Large intestine (tissue), 3 donors: Measurements from ENCODE around the gene FIBCD1. TPM values are rescaled to one million over a fixed set of nuclear protein-coding genes. Genes with fewer than 3 reads are reported as not detected.

Source experiments
- DNase-seq, 2 donors: peaks; one replicate each; pipeline versions ENCODE4 v3.0.0 to v3.0.0-alpha.2; 2013
- H3K27ac ChIP-seq: one replicate; pipeline ENCODE4 v1.5.1; 2013; ENCODE audit warnings: low read length
- H3K27me3 ChIP-seq: 2 replicates; pipeline ENCODE4 v1.6.1; 2013; ENCODE audit warnings: low read length; ENCODE audit not compliant: control insufficient read depth, insufficient read depth
- H3K36me3 ChIP-seq: 2 replicates; pipeline ENCODE4 v1.6.1; 2013; ENCODE audit warnings: low read length; ENCODE audit not compliant: control insufficient read depth, insufficient read depth
- H3K4me1 ChIP-seq: one replicate; pipeline ENCODE4 v1.6.1; 2013; ENCODE audit warnings: low read length; ENCODE audit not compliant: control insufficient read depth, insufficient read depth
- H3K4me3 ChIP-seq: one replicate; pipeline ENCODE4 v1.5.1; 2013; ENCODE audit warnings: low read length
- H3K9me3 ChIP-seq: one replicate; pipeline ENCODE4 v1.6.1; 2013; ENCODE audit warnings: mild to moderate bottlenecking, low read depth, low read length, moderate library complexity; ENCODE audit not compliant: control insufficient read depth
- WGBS: methylation state at CpG from one replicate; pipeline ENCODE4 v1.1.5; 2013; ENCODE audit warnings: low lambda C conversion rate; ENCODE audit not compliant: insufficient coverage; 5-methylcytosine and 5-hydroxymethylcytosine counted together
- polyA plus RNA-seq: library from polyadenylated mRNA; unstranded; fragments of 120-200 nt; gene quantifications from one replicate; pipeline ENCODE4 v1.2.1, GENCODE V29; 2013

The FIBCD1 gene
- polyA plus RNA-seq, 1 donor = 1.5 TPM

DNA sequence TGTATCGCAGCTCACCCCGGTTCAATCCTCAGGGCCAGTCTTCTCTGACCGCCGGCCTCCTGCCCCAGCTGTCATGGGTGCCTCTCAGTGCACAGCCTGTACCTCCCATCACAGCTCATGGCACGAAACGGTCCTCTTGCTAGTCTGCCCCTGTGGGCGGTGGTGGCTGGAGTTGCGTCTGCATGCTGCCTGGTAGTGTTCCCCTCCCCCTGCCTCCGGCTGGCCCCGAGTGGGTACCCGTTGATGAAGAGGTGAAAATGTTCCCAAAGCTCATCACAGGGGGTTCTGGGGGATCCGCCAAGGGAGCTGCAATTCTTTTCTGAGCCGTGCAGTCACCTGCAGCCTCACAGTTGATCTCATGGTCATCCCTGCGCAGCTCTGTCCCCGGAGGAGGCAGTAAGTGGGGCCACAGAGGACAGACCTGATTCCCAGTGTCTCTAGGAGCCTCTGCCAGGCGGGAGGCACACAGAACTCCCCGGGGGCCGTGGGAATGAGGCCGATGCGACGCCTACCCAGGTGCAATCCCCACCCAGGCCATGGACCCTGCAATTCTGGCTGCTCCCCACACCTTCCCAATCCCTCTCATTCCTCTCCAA is 34.7 kb upstream of the FIBCD1 start:
- no peak overlapping the region for H3K4me3 ChIP-seq
- no peak overlapping the region for H3K27ac ChIP-seq
- H3K27me3 ChIP-seq = peaks cover 26% of the 10 kb centered on the region
- no peaks in the 10 kb centered on the region for H3K4me1 ChIP-seq
- no peak for DNase-seq
- no peaks in the 10 kb centered on the region for H3K9me3 ChIP-seq
- no peaks in the 10 kb centered on the region for H3K36me3 ChIP-seq
- no CpG with 5 or more reads among the region's 21 CpGs for WGBS

DNA sequence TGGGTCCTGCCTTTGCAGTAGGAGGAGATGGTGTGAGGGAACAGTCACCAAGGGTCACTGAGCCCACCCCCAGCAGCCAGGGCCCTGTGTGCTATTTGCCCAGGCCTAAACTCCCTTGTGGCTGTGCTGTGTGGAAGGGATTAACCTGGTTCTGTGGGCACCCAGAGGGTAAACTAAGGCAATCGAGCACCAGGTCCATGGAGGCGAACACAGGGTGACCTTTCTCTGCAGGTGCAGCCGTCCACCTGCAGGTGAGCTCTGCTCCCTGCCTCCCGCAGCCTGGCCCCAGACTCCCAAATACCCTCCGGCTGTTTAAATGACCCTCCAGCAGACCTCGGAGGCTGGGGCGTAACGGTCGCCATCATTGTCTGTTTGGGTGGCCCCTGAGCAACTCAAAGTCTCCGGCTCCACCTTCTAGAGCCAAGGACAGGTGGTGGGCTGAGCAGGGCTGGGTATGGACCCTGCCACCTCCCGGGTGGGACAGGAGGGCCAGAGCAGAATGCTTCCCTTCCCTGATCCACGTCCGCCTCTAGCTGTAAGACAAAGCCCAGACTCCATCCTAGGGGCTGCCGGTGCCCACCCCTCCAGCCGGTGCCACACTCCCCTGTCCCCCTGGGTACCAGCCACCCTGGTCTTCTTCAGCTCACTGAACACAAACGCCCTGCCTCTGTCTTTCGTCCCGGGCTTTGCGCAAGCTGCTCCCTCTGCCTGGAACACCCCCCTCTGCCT is 34.1 kb upstream of the FIBCD1 start:
- no peak overlapping the region for H3K27ac ChIP-seq
- WGBS = no CpG with 5 or more reads among the region's 19 CpGs
- no peaks in the 10 kb centered on the region for H3K9me3 ChIP-seq
- H3K4me1 ChIP-seq = no peaks in the 10 kb centered on the region
- H3K27me3 ChIP-seq = peaks cover 26% of the 10 kb centered on the region
- H3K4me3 ChIP-seq = no peak overlapping the region
- DNase-seq = no peak
- no peaks in the 10 kb centered on the region for H3K36me3 ChIP-seq

DNA sequence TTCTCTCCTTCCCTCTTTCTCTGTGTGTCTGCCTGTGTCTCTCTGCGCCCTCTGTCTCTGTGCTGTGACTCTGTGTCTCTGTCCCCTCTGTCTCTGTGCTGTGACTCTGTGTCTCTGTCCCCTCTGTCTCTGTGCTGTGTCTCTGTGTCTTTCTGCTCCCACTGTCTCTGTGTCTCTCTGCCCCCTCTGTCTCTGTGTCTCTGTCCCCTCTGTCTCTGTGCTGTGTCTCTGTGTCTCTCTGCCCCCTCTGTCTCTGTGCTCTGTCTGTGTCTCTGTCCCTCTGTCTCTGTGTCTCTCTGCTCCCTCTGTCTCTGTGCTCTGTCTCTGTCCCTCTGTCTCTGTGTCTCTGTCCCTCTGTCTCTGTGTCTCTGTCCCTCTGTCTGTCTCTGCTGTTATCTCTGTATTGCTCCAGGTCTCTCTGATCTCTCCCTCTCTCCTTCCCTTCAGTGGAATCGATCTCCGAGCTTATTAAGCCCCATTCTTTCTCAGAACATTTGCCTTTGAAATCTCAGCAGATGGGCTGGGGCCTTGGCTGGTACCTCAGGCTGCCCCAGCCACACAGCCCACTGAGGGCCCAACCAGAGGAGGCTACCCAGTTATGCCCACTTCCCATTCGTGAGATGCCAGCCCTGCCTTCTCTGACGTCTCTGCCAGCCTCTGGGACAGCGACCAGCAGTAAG is 33.4 kb upstream of the FIBCD1 start:
- WGBS = 90% methylated on average over 1 of the region's 6 CpGs
- Histone ChIP-seq H3K36me3 (no peaks in the 10 kb centered on the region), H3K27me3 (peaks cover 22% of the 10 kb centered on the region), H3K4me1 (no peaks in the 10 kb centered on the region), H3K4me3 (no peak overlapping the region), H3K27ac (no peak overlapping the region), H3K9me3 (no peaks in the 10 kb centered on the region)
- no peak for DNase-seq

DNA sequence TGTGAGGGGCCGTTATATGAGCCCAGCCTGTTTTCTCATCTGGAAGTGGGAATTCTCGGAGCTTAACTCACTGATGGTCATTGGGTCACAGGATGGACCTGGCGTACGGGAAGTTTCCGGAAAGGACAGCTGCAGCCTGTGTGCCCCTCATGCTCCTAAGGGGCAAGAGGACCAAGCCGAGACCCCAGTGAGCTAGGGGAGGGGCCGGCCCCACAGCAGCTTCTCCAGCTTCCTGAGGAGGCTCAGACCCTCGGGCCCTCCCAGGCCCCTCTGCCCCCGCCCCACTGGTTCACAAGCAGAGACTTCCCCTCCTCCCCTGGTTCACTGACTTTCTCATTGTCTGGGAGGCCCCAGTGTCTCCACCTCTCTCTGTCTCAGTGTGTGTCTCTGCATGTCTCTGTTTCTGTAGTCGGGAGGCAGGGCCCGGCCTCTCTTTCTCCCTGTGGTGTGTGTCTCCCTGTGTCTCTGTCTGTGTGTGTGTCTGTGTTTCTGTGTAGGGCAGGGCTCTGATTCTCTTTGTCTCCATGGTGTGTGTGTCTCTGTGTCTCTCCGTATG is 32.3 kb upstream of the FIBCD1 start:
- no peaks in the 10 kb centered on the region for H3K36me3 ChIP-seq
- H3K9me3 ChIP-seq = no peaks in the 10 kb centered on the region
- WGBS = no CpG with 5 or more reads among the region's 12 CpGs
- no peak overlapping the region for H3K27ac ChIP-seq
- no peak overlapping the region for H3K4me3 ChIP-seq
- no peaks in the 10 kb centered on the region for H3K4me1 ChIP-seq
- peaks cover 21% of the 10 kb centered on the region for H3K27me3 ChIP-seq
- DNase-seq = no peak

DNA sequence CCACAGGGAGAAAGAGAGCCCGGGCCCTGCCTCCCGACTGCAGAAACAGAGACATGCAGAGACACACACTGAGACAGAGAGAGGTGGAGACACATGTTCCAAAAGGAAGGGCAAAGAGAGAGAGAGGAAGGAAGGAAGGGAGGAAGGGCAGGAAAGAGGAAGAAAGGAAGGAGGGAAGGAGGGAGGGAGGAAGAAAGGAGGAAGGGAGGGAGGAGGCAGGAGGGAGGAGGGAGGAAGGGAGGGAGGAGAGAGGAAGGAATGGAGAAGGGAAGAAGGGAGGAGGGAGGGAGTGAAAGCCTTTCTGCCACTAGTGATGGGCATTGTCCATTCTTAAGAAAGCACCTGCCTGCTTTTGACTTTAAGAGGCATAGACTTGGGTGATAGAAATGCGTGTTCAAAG is 31.8 kb upstream of the FIBCD1 start:
- H3K9me3 ChIP-seq = no peaks in the 10 kb centered on the region
- no peak for DNase-seq
- no CpG with 5 or more reads among the region's 3 CpGs for WGBS
- H3K36me3 ChIP-seq = no peaks in the 10 kb centered on the region
- H3K27ac ChIP-seq = no peak overlapping the region
- H3K4me3 ChIP-seq = no peak overlapping the region
- H3K4me1 ChIP-seq = no peaks in the 10 kb centered on the region
- peaks cover 21% of the 10 kb centered on the region for H3K27me3 ChIP-seq

DNA sequence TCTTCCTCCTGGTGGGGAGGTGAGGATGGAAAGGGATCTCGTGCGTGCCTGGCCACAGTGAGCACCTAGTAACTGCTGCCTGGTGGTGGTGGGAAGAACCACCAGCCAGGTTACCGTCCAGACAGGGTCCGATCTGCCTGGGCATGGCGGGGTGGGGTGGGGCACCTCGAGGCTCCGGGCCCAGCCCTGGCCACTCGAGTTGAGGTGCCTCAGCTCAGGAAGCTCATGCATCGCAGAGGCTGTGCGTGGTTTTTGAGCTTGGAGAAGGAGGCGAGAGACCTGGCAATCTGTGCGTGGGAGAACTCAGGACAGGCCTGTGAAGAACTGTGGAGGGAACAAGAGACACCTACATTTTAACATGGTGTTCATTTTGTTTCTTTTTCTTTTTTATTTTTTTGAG is 31.0 kb upstream of the FIBCD1 start:
- no peaks in the 10 kb centered on the region for H3K9me3 ChIP-seq
- DNase-seq = no peak
- H3K36me3 ChIP-seq = no peaks in the 10 kb centered on the region
- no CpG with 5 or more reads among the region's 12 CpGs for WGBS
- H3K27me3 ChIP-seq = peaks cover 21% of the 10 kb centered on the region
- H3K27ac ChIP-seq = no peak overlapping the region
- H3K4me3 ChIP-seq = no peak overlapping the region
- no peaks in the 10 kb centered on the region for H3K4me1 ChIP-seq

DNA sequence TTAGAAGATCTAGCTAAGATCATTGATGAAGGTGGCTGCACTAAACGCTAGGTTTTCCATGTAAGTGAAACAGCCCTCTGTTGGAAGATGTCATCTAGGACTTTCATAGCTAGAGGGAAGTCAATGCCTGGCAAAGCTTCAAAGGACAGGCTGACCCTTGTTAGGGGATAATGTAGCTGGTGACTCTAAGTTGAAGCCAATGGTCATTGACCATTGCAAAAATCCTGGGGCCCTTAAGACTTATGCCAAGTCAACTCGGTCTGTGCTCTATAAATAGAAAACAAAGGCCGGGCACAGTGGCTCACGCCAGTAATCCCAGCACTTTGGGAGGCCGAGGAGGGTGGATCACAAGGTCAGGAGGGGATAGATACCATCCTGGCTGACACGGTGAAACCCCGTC is 26.6 kb upstream of the FIBCD1 start:
- Histone ChIP-seq H3K9me3 (no peaks in the 10 kb centered on the region), H3K27me3 (peaks cover 2% of the 10 kb centered on the region), H3K36me3 (no peaks in the 10 kb centered on the region), H3K27ac (no peak overlapping the region), H3K4me3 (no peak overlapping the region), H3K4me1 (no peaks in the 10 kb centered on the region)
- no CpG with 5 or more reads among the region's 7 CpGs for WGBS
- no peak for DNase-seq

DNA sequence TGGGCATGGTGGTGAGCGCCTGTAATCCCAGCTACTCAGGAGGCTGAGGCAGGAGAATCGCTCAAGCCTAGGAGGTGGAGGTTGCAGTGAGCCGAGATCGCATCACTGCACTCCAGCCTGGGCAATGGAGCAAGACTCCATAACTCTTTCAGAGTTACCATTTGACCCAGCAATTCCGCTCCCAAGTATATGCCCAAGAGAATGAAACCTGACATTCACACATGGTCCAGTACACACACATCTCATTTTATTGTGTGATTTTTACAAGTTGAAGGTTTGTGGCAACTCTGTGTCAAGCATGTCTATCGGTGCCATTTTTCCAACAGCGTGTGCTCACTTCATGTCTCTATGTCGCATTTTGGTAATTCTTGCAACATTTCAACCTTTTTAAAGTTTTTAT is 24.9 kb upstream of the FIBCD1 start:
- WGBS = 96% methylated on average over 3 of the region's 8 CpGs
- H3K27ac ChIP-seq = no peak overlapping the region
- H3K9me3 ChIP-seq = peaks cover under 1% of the 10 kb centered on the region
- H3K27me3 ChIP-seq = peaks cover 2% of the 10 kb centered on the region
- no peaks in the 10 kb centered on the region for H3K36me3 ChIP-seq
- H3K4me1 ChIP-seq = no peaks in the 10 kb centered on the region
- H3K4me3 ChIP-seq = no peak overlapping the region
- DNase-seq = no peak

DNA sequence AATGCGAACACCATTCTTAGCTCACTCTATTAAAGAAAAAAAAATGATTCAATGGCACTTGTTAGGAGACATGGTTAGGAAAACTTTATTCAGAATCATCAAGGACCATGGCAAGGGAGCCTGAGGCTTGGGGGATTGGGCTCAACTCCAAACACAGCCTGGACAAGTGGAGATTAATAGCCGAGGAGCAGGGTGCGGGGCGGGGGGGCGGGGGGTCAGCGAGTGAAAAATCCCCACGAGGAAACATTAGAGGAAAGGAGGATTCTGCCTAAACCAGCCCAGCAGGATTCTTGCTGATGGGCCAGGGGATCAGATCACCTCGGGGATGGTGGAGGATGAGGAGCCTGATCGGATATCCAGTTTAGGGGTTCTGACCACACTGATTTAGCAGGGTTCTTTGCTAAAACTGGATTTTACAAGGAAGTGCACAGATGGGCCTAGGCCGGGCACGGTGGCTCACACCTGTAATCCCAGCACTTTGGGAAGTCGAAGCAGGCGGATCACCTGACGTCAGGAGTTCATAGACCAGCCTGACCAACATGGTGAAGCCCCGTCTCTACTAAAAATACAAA is 24.4 kb upstream of the FIBCD1 start:
- no peak for DNase-seq
- Histone ChIP-seq H3K4me1 (no peaks in the 10 kb centered on the region), H3K4me3 (no peak overlapping the region), H3K27ac (no peak overlapping the region), H3K9me3 (peaks cover 5% of the 10 kb centered on the region), H3K36me3 (no peaks in the 10 kb centered on the region), H3K27me3 (peaks cover 2% of the 10 kb centered on the region)
- WGBS = no CpG with 5 or more reads among the region's 15 CpGs
